GM19351 (cell line): ENCODE measurements around the gene ADAM8.

Experiments
- ATAC-seq: cut with Tn5 transposase; IDR thresholded peaks from one replicate; pipeline ENCODE4 v1.9.1; 2021; ENCODE audit warnings: mild to moderate bottlenecking, moderate library complexity; ENCODE audit not compliant: unreplicated experiment

The ADAM8 gene

GRCh38 chr10:133282846-133283390, 6.2 kb upstream of the ADAM8 start:
- no peak for ATAC-seq

- no peak for ATAC-seq
Measured at GRCh38 chr10:133281628-133282372, 5.1 kb upstream of the ADAM8 start.

GRCh38 chr10:133281084-133281483, 4.4 kb upstream of the ADAM8 start:
- no peak for ATAC-seq

GRCh38 chr10:133280391-133281059, 3.9 kb upstream of the ADAM8 start:
- no peak for ATAC-seq

- no peak for ATAC-seq
Measured at GRCh38 chr10:133279326-133280226, 2.9 kb upstream of the ADAM8 start.

GRCh38 chr10:133278577-133279265, 2.1 kb upstream of the ADAM8 start:
- peak; percentile 39 for ATAC-seq

- no peak for ATAC-seq
Measured at GRCh38 chr10:133277993-133278576, 1.4 kb upstream of the ADAM8 start.

- no peak for ATAC-seq
Measured at GRCh38 chr10:133277277-133277992, 767 bp upstream of the ADAM8 start.

GRCh38 chr10:133276100-133276434, 601 bp downstream of the ADAM8 start:
- ATAC-seq, result no peak

- ATAC-seq, result peak; percentile 31
Measured at GRCh38 chr10:133275684-133276092, 980 bp downstream of the ADAM8 start.

- ATAC-seq, result peak; percentile 47
Measured at GRCh38 chr10:133274751-133275683, 1.7 kb downstream of the ADAM8 start.

- no peak for ATAC-seq
Measured at GRCh38 chr10:133273534-133274143, 3.0 kb downstream of the ADAM8 start.

GRCh38 chr10:133272964-133273420, 3.7 kb downstream of the ADAM8 start:
- no peak for ATAC-seq

- no peak for ATAC-seq
Measured at GRCh38 chr10:133272301-133272963, 4.2 kb downstream of the ADAM8 start.

GRCh38 chr10:133271521-133272300, 5.0 kb downstream of the ADAM8 start:
- no peak for ATAC-seq

GRCh38 chr10:133270773-133271297, 5.8 kb downstream of the ADAM8 start:
- no peak for ATAC-seq
